Chondrocyte (in vitro differentiated cells): ENCODE measurements around the gene CSTF1. TPM values are rescaled to one million over a fixed set of nuclear protein-coding genes. Genes with fewer than 3 reads are reported as not detected.

Experiments
- DNase-seq: peaks from one replicate; pipeline ENCODE4 v3.0.0; 2021; ENCODE audit warnings: mixed read lengths, low spot score
- H3K27ac Mint-ChIP-seq: one replicate; pipeline ENCODE4 v1.8.0; 2021; ENCODE audit warnings: mild to moderate bottlenecking, moderate library complexity, mixed read lengths; ENCODE audit not compliant: unreplicated experiment
- H3K27me3 Mint-ChIP-seq: 2 replicates; pipeline ENCODE4 v1.8.0; 2021; ENCODE audit warnings: low read depth, mixed read lengths
- H3K36me3 Mint-ChIP-seq: 2 replicates; pipeline ENCODE4 v1.8.0; 2021; ENCODE audit warnings: low read depth, mixed read lengths
- H3K4me1 Mint-ChIP-seq: 2 replicates; pipeline ENCODE4 v1.8.0; 2021; ENCODE audit warnings: low read depth, mild to moderate bottlenecking, mixed read lengths
- H3K4me3 Mint-ChIP-seq: one replicate; pipeline ENCODE4 v1.8.0; 2021; ENCODE audit warnings: mild to moderate bottlenecking, moderate library complexity, mixed read lengths; ENCODE audit not compliant: unreplicated experiment
- H3K9me3 Mint-ChIP-seq: 2 replicates; pipeline ENCODE4 v1.8.0; 2021; ENCODE audit warnings: low read depth, mixed read lengths
- total RNA-seq: library from RNA; stranded (reverse); gene quantifications from 3 replicates; pipeline ENCODE4 v1.2.1, GENCODE V29; 2021
- TF ChIP-seq, protein P1 (sequence below): fragments of 200-600 bp; sonication (generic); IDR thresholded peaks from 2 replicates; pipeline ENCODE4 v1.5.0; 2021; ENCODE audit warnings: antibody characterized with exemption, mild to moderate bottlenecking, moderate library complexity

CSTF1 gene
- total RNA-seq, 1 donor from 2014 or later, result 26.0 TPM

DNA sequence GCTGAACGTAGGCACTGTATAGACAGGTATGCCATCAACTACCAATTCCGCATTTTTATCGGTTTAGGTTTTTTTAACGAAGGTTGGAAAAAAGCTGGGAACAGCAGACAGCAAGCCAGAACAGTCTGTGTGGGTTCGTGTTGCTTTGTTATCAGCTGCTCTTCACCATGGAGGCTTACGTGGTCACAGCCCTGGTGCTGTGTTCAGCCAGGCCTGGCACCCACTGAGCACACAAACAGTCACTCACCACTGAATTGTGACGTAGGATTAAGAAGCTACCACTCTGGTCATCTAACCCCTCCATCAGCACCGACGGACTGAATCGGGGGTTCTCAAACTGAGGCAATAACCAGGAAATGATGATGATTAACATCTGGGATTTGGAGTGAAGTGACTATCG lies 20.5 kb upstream of the CSTF1 start:
- no peak overlapping the region for H3K4me3 Mint-ChIP-seq
- H3K36me3 Mint-ChIP-seq, result peaks cover 11% of the 10 kb centered on the region
- H3K9me3 Mint-ChIP-seq, result no peaks in the 10 kb centered on the region
- no peak for DNase-seq
- H3K27ac Mint-ChIP-seq, result no peak overlapping the region
- no peaks in the 10 kb centered on the region for H3K27me3 Mint-ChIP-seq
- TF ChIP-seq, protein P1, sequence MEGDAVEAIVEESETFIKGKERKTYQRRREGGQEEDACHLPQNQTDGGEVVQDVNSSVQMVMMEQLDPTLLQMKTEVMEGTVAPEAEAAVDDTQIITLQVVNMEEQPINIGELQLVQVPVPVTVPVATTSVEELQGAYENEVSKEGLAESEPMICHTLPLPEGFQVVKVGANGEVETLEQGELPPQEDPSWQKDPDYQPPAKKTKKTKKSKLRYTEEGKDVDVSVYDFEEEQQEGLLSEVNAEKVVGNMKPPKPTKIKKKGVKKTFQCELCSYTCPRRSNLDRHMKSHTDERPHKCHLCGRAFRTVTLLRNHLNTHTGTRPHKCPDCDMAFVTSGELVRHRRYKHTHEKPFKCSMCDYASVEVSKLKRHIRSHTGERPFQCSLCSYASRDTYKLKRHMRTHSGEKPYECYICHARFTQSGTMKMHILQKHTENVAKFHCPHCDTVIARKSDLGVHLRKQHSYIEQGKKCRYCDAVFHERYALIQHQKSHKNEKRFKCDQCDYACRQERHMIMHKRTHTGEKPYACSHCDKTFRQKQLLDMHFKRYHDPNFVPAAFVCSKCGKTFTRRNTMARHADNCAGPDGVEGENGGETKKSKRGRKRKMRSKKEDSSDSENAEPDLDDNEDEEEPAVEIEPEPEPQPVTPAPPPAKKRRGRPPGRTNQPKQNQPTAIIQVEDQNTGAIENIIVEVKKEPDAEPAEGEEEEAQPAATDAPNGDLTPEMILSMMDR, result no peak
- peaks cover 3% of the 10 kb centered on the region for H3K4me1 Mint-ChIP-seq

DNA sequence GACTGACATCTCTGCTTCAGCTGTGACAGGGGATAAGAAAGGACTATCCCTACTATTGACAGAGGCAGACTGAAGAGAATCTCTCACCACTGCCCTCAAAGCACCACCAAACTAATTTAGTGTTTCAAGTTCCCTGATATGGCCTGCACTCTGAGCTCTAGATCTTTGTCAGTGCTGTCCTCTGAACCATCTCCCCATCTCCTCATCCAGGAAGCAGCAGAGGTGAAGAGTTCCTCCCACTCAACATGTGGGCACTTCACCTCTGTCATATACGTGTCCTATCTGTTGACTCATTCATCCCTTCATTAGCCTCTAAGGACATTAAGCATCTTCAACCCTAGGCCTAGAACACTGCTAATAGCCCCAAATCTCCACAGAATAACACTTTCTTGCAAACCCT lies 19.6 kb upstream of the CSTF1 start:
- Mint-ChIP-seq H3K27me3 (no peaks in the 10 kb centered on the region), H3K9me3 (no peaks in the 10 kb centered on the region), H3K36me3 (peaks cover 9% of the 10 kb centered on the region), H3K4me1 (peaks cover 3% of the 10 kb centered on the region), H3K4me3 (no peak overlapping the region), H3K27ac (no peak overlapping the region)
- no peak for DNase-seq
- TF ChIP-seq, protein P1, result no peak

DNA sequence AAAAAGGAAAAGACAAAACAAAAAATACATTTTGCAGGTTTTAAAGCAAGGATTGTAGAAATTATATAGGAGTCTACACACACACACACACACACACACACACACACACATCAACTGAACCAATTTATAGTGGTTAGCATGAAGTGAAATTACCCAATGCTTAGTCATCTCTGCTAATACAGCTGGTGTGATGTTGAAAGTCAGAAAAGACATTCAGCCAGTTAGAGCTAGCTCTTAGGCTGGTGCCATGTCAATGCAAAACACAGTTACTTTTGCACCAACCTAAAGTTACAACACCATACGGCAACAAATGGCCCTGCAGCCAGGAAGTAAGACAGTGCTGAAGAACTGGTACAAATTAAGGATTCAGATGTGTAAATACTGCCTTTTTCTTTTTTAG lies 18.5 kb upstream of the CSTF1 start:
- peaks cover 3% of the 10 kb centered on the region for H3K4me1 Mint-ChIP-seq
- no peak overlapping the region for H3K27ac Mint-ChIP-seq
- H3K9me3 Mint-ChIP-seq, result no peaks in the 10 kb centered on the region
- DNase-seq, result no peak
- no peak overlapping the region for H3K4me3 Mint-ChIP-seq
- TF ChIP-seq, protein P1, result no peak
- H3K27me3 Mint-ChIP-seq, result no peaks in the 10 kb centered on the region
- H3K36me3 Mint-ChIP-seq, result peaks cover 6% of the 10 kb centered on the region

DNA sequence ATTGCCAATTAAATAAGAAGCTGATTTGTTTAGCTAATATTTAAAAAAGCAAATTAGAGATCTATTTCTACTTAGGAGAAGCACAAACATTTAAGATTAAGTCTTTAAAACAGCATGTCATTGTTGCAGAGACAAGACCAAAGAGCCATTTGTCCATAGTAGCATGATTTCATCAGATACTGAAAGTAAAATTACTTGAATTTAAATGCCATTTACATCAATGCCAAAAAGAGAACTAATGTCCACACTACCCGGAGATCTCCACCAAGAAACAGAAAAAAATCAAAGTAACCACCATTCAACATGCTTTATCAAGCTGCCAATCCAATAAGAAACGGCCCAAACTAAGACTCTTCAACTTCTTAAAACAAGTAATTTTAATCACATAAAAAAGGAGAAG lies 16.1 kb upstream of the CSTF1 start:
- Mint-ChIP-seq H3K4me1 (peaks cover 14% of the 10 kb centered on the region), H3K9me3 (no peaks in the 10 kb centered on the region), H3K36me3 (peaks cover 4% of the 10 kb centered on the region), H3K4me3 (no peak overlapping the region), H3K27me3 (no peaks in the 10 kb centered on the region), H3K27ac (no peak overlapping the region)
- TF ChIP-seq, protein P1, result no peak
- DNase-seq, result no peak

DNA sequence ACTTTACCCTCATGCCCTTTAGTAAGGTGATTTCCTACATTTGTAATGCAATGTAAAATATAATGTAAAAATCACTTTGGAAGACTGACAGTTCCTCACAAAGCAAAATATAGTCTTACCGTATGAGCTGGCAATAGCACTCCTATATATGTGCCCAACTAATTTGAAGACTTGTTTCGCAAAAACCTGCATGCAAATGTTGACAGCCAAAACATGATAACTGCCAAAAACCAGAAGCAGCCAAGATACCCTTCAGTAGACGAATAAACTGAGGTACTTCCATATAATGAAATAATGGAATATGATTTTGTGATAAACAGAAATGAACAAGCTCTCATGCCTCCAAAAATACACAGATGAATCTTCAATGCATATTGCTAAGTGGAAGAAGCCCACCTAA lies 14.1 kb upstream of the CSTF1 start:
- Mint-ChIP-seq H3K27me3 (no peaks in the 10 kb centered on the region), H3K4me1 (peaks cover 22% of the 10 kb centered on the region), H3K27ac (no peak overlapping the region), H3K4me3 (no peak overlapping the region), H3K9me3 (no peaks in the 10 kb centered on the region), H3K36me3 (peaks cover 4% of the 10 kb centered on the region)
- TF ChIP-seq, protein P1, result no peak
- DNase-seq, result no peak
